HG02852 (cell line): ENCODE measurements around the gene SLC49A4.
"Not testable (repeated sequence)": the region's sequence is repeated elsewhere in the genome, so short reads cannot be mapped to it uniquely, and the experiment has no call there.

Experiments used
- ATAC-seq: cut with Tn5 transposase; IDR thresholded peaks from one replicate; pipeline ENCODE4 v1.9.1; 2021; ENCODE audit warnings: mild to moderate bottlenecking, moderate library complexity; ENCODE audit not compliant: unreplicated experiment

Gene SLC49A4, protein sequence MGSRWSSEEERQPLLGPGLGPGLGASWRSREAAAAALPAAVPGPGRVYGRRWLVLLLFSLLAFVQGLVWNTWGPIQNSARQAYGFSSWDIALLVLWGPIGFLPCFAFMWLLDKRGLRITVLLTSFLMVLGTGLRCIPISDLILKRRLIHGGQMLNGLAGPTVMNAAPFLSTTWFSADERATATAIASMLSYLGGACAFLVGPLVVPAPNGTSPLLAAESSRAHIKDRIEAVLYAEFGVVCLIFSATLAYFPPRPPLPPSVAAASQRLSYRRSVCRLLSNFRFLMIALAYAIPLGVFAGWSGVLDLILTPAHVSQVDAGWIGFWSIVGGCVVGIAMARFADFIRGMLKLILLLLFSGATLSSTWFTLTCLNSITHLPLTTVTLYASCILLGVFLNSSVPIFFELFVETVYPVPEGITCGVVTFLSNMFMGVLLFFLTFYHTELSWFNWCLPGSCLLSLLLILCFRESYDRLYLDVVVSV

DNA sequence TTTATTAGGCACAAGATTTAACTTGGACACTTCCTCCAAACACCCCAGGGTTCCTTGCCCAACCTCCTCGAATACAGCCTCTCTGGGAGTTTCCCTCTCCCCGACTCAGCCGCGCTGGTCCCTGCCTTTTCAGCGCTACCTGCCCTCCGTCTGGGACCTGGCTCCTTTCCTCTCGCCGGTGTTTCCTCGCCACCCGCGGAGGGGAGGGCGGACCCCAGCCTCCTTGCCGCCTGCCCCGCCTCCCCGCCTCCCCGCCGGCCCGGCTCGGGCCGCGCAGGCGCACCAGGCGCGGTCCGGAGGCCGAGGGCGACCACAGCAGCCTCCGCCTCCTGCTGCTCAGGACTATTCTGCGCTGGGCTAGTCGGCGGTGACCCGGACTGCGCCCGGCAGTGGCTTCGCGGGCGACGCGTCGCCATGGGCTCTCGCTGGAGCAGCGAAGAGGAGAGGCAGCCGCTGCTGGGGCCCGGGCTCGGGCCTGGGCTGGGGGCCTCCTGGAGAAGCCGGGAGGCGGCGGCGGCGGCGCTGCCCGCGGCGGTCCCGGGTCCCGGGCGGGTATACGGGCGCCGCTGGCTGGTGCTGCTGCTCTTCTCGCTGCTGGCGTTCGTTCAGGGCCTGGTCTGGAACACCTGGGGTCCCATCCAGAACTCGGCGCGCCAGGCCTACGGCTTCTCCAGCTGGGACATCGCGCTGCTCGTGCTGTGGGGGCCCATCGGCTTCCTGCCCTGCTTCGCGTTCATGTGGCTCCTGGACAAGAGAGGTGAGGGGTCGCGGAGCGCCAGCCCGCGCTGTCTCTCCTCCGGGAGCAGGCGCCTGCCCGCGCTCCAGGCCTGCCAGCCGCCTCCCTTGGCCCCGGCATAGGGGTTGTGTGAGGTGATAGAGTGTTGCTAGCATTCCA lies at the start of gene SLC49A4:
Gene SLC49A4, plus strand, starts transcription at position 291 of the 895 bp plus-strand sequence. Its CDS starts 124 bp downstream, at position 415.
- peak; percentile 78 for ATAC-seq

DNA sequence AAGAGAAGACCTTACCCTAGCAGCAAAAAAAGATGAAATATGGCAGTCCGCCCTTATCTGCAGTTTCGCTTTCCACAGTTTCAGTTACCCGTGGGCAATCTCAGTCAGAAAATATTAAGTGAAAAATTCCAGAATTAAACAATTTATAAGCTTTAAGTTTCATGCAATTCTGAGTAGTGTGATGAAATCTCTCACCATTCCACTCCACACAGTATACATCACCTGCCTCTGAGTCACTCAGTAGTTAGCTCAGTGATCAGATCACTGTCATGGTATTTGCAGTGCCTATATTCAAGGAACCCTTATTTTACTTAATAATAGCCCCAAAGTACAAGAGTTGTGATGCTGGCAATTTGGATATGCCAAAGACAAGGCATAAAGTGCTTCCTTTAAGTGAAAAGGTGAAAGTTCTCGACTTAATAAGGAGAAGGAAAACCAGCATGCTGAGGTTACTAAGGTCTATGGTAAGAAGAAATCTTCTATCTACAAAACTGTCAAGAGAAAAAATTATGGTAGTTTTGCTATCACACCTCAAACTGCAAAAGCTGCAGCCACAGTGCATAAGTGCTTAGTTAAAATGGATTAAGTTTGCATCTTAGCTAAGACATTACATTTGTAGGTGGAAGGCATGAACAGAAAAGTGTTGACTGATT lies 49.4 kb upstream of the SLC49A4 start:
- no peak for ATAC-seq

DNA sequence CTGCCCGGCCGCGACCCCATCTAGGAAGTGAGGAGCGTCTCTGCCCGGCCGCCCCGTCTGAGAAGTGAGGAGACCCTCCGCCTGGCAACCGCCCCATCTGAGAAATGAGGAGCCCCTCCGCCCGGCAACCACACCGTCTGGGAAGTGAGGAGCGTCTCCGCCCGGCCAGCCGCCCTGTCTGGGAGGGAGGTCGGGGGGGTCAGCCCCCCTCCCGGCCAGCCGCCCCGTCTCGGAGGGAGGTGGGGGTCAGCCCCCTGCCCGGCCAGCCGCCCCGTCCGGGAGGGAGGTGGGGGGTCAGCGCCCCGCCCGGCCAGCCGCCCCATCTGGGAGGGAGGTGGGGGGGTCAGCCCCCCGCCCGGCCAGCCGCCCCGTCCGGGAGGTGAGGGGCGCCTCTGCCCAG lies 47.6 kb upstream of the SLC49A4 start:
- ATAC-seq: not testable (repeated sequence)

DNA sequence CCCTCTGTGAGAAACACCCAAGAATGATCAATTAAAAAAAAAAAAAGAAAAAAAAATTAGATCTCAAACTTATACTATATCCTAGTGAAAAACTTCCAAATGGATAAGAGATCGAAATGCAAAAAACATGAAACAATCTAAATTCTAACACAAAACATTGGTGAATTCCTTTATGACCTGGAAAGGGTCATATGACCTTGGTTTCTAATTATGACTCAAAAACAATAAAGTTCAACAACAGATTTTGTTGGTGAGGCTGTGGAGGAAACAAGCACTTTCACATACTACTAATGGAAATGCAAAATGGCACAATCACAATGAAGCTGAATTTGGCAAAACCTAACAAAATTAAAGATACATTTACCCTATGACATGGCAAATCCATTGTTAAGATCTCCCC lies 46.5 kb upstream of the SLC49A4 start:
- no peak for ATAC-seq

DNA sequence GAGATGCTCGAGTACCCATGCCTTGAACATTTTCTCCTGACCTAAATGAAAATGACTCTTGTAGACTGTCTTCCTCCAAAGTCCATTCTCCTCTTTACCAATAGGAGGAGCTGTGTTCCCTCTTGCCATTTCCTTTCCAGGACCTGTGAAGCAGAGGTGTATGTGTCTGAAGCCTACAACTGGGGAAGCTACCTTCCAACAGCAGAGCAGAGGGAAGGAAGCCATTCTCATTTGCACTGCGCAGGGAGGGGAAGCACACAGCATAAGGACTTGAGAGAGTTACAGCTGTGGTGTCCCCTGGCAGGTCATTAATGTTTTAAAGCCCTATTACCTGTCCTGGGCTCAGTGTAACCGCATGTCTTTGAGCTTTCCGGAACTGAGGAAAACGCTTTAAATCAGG lies 39.9 kb upstream of the SLC49A4 start:
- no peak for ATAC-seq

DNA sequence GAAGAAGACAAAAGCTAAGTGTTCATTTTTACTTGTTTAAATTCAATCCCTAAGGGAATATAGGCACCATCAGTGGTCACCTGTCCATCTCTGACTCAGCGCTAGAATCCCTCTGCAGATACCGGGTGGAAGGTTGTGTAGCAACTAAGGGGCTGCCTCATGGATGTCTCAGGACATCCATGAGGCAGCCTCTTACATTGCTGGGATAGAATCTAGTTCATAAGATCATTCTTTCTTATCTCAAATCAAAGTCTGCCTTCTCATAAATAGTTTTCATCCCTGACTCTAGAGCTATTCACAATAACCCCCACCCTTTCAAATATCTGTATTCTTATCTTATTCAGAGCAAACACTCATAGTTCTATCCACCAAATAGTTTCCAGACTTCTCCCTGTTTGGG lies 39.4 kb upstream of the SLC49A4 start:
- no peak for ATAC-seq

DNA sequence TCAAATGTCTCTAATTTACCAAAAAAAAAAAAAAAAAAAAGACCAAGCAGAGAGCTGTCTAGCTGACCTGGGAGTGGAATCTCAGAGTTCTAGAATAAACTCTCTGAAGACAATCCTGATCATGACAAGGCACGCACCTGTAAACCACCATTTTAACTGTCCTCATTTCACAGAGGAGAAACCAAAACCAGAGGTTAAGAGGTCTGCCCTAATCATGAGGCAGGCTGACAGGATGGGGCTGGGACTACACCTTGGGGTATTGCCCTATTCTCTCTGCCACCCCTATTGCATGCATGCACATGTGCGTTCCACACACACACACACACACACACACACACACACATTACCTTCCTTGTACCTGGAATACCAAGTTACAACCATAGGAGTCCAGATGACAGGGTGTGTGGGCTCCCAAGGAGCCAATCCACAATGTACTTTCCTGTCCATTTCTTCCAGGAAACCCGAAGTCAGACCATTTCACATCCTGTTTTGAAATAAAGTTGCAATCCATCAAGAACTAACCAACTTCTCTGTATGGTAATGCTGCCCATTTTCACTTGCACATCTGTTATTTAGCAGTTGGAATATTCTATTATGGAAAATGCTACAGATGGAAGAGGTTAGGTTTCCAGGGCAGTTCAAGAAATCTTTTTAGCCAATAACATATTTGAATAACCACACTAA lies 35.9 kb upstream of the SLC49A4 start:
- no peak for ATAC-seq

DNA sequence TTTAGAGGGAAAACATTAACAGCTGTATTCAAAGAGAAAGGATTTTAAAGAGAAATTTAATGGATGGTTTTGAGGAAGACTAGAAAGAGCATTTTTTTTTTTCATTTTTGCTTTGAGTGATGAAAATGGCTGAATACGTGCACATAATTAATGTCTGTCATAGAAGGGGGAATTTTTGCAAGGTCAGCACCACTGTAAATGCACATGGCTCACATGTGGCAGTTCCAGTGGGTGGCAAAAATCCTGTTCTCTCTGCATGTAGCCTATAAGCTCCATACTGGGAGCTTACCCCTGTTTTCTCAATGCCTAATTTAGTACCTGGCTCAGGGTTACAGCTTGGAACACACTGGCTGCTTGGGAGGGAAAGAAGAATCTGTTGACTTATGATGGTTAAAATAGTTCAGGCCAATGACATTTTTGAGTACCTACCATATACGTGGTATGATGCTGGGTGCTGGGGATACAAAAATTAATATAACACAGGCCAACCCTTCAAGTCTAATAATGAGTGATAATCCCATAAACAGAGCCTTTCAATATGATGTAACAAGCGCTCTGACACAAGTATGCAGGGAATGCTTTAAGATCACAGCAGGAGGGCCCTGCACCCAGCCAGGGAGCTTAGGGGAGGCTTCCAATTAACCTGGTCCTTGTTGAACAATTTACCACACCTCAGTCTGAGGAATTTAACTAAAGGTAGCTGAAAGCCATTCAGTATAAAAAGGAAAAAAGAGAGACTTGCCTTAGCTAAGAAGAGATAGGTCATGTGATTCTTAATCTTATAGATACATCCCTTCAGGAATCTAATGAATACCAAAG lies 34.2 kb upstream of the SLC49A4 start:
- ATAC-seq: no peak

DNA sequence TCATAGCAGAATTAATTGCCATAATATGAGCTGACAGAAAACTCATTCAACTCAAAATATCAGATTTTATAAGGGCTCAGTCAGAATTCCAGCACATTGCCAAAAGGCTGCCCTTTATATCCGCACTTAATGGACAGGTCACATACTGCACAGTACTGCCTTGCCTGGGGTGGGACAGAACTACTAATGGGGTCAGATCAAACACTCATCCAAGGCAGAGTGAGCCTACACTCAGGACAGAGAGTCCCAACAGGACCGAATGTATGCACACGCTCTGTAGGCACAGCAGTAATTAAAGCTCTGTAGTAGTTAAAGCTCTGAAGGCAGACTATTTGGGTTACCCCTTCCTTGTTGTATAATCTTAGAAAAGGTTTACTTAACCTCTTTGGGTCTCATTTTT lies 28.4 kb upstream of the SLC49A4 start:
- ATAC-seq: no peak

DNA sequence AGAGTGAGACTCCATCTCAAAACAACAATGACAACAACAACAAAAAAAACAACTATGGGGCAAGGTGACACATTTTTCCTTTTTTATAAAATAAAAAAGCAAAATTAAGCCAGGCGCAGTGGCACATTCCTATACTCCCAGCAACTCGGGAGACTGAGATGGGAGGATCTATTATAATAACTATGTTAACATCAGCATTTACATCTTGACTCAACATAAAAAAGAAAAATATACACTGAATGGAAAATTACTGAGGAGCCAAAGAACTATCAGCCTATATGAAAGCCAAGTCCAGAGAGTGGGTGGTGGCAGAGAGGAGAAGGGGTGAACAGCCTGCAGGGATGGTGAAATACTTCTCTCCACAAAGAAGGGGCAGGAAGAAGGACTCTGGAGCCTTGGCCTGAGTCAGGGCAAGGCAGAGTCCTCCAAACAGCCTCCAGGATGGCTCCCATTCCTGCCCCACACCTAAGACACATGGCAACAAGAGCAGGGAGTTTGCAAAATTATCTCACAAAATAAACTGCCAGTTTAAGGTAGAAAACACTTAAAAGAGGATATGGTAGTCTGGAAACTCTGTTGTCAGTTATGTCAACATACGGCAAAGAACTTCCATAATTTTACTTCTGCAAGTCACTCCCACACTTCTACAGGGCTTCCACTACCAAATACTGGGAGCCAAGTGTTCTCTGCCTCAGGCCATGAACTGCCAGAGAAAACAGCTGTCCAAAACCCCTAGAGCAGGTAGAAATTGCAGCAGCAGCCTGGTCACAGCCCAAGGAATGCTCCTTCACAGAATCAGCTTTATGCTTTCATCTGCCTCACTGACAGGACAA lies 27.1 kb upstream of the SLC49A4 start:
- ATAC-seq: no peak

DNA sequence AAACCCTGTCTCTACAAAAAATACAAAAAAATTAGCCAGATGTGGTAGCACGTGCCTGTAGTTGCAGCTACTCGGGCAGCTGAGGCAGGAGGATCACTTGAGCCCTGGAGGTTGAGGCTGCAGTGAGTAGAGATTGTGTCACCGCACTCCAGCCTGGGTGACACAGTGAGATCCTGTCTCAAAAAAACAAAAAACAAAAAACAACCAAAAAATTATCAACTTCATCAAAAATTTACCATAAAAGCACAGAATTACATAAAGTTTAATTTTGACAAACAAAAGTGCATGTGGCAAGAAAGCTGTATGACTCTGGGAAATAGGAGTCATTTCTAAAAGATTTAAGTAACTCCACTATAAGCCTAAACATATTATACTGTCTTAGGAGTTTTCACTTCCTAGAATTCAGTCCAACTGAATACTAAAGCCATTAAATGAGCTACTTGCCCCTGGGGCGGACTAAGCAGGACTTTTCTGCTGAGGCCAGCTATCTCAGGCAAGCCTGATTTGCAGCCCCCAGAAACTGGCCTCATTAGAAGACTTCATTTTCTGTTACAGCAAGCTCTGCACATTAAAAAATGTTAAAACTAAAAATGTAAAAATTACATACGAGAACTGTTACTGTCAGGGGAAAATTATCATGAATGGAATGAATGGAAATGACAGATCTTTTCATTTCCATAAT lies 24.2 kb upstream of the SLC49A4 start:
- no peak for ATAC-seq

DNA sequence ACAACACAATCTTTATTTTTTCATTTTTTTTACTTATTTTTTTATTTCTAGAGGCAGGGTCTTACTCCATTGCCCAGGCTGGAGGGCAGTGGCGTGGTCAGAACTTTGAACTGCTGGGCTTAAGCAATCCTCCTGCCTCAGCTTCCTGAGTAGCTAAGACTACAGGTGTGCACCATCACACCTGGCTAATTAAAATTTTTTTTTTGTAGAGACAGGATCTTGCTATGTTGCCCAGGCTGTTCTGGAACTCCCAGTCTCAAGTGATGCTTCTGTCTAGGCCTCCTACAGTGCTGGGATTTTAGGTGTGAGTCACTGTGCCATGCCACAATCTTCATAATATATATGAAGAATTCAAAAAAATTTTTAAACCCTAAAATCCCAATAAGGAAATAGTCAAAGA lies 22.0 kb upstream of the SLC49A4 start:
- no peak for ATAC-seq

DNA sequence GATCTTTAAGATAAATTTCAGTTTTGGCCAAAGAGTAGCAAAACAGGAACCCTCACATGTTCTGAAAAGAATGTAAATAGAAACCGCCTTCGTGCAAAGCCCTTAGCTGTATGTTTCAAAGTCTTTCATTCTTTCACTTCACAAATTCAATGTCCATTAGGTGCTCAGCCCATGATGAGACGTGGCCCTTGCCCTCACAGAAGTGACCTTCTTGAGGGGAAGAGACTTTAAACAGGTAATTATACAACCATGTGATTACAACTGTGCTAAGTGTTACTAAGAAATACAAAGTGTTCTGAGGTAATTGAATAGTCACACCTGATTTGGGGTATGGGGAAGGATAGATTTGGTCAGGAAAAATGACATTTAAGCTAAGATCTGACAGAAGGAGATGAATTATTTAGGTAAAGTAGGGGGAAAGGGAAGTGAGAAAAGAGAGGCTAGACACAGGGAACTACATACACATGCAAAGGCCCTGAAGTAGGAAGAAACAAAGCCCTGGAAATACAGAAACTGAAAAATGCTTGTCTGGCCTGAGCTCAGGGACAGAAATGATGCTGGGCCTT lies 20.8 kb upstream of the SLC49A4 start:
- peak; percentile 69 for ATAC-seq

DNA sequence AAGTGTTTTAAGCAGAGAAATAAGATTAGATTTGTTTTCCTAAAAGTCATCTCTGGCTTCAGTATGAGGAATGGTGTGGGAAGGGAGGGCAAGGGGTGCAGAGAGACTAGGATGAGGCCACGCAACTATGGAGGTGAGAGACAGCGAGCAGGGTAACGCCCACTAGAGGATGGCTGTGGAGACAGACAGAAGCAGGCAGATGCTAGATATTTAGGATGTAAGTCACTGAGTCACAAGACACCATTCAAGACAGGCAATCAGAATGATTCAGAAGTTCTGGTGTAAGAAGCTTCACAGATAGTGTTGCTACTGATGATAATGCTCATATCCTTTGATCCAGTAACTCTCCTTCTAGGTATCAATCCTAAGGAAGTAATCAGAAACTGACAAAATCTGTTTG lies 20.3 kb upstream of the SLC49A4 start:
- ATAC-seq: peak; percentile 11

DNA sequence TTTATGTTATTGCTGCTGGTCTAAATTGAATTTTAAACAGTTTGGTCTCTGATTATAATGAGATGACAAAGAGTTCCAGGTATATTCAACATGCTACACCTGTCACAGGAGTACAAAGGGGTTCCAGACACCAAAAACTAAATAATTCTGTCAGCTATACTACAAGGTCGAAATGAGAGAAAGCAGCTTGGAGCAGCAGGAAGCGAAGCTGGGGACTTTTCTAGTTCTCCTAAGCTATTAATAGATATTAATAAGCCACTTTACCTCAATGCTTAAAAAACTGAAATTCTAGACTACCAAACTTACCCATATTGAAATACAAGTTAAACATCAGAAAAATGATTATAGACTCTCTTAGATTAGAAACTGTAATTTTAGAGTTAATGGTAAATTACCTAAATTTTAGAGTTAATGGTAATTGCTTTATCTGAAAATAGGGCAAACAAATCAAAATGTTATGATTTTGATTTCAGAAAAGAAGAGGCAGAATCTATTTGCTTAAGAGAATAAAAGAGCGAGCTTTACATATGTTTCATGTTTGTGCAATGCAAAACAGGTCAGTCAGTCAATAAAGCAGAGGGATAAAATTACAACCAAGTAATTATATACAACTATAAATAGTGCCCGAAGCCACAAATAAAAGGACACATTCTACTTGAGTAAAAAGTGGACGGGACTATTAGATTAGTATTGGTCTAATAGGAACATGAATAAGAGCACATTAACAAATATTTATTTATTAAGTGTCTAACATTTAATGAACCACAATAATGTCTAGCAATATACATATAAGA lies 18.0 kb upstream of the SLC49A4 start:
- no peak for ATAC-seq

DNA sequence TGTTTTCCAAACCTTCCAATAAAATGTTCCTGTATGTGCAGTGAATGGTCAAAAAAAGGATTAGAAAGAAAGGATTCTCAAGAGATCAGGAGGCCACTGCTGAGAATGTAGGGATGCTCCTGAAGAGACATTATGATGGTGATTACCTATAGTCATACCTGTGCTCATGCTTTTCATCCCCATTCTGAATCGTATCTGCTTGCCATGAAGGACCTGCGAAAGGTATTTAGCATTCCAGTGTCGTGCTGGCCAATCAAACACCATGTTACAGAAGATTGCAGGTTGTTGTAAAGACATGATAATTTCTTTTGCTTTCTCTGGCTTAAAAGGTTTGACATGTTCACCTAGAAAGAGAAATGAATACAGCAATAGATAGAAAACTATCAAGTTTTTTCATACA lies 17.3 kb upstream of the SLC49A4 start:
- ATAC-seq: no peak

DNA sequence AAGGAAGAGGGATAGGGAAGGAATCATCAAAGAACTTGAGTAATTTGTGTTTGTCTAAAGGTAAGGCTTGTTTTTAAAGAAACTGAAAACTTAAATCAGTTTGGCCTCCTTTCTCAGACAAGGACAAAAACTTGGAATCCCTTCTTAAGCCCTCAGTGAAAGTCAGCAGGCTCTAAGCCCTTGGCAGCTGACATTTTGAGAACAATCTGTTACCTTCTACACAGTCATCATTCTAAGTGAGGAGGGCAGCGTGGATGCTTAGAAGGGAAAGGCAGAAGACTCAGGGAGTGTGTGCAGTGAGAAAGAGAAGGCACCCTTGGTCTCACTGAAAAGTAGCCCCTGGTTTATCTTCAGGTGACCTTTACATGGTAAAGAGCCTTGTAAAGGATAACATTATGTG lies 12.1 kb upstream of the SLC49A4 start:
- no peak for ATAC-seq
